ENCODE data around the gene ADRA2A. TPM values are rescaled to one million over a fixed set of nuclear protein-coding genes. Genes with fewer than 3 reads are reported as not detected.
A peak's percentile ranks its signal among the peaks of the same experiment; 100 is the strongest.

The ADRA2A gene
- 10 to 100 TPM in 1 of 8 experiments, 1 to 10 TPM in 7; 1.5 to 14.2 (median 3.1) TPM for total RNA-seq

DNA sequence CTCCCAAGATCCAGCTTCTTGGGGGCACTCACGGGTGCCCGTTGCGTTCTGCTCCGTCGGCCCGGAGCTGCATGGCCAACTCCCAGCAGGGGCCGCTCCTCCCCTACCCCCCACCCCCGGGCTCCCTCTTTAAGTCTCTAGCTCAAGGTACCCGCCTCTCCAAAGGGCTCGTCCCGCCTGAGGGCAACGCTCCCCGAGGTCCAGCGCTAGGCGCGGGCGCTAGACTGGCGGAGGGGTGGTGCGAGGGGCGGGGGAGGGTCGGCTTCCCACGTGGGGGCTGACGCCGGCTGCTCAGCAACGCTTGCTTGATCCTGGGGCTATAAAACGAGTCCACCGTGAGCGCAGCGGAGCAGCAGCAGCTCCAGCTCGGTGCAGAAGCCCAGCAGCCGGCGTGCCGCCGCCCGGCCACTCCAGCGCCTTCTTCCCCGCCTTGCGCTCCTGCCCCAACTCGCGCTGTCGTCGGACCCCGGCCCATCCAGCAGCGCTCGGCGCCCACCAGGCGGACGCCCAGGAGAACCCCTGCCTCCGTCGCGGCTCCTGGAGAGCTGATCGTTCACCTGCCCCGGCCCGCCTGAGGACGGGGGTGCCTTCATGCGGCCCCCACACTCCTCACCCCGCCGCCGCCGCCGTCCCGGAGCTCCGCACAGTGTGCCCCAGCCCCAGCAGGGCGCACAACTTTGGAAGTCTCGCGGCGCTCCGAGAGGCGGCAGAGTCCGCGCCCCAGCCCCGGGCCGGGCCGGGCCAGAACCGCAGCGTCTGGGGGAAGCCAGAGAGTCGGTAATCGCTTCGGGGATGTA lies at the start of gene ADRA2A:
Gene ADRA2A (plus strand): TSS at position 348 of the 797 bp plus-strand sequence. CDS start 968 bp downstream, outside the sequence.
- peak within 1 kb of the TSS; percentile 36 to 50 (median 45) for H3K4me3 ChIP-seq
- no CpG with 5 or more reads among the region's 79 CpGs for WGBS, 10 experiments
- peaks cover 0 to 6% of the 10 kb centered on the region in 2 donors for H3K4me1 ChIP-seq (replicated peaks in 1 of 2)
- in situ Hi-C loops (cut with MboI; ENCODE audit: low pct_unique_long_range_greater_than_20kb in 2 of 9, low sequenced_read_pairs in 9 of 9, unreplicated experiment in 9 of 9), result loop anchor here in 6 of 9 experiments (5.0 to 25.0 kb wide), 4 partner anchors 260 to 1060 kb away; no protein-coding TSS in a partner anchor
- no peak within 1 kb of the TSS for H3K27ac ChIP-seq
- peak; percentile 57 to 83 (median 81) for ATAC-seq (replicated peaks in 6 of 8)

DNA sequence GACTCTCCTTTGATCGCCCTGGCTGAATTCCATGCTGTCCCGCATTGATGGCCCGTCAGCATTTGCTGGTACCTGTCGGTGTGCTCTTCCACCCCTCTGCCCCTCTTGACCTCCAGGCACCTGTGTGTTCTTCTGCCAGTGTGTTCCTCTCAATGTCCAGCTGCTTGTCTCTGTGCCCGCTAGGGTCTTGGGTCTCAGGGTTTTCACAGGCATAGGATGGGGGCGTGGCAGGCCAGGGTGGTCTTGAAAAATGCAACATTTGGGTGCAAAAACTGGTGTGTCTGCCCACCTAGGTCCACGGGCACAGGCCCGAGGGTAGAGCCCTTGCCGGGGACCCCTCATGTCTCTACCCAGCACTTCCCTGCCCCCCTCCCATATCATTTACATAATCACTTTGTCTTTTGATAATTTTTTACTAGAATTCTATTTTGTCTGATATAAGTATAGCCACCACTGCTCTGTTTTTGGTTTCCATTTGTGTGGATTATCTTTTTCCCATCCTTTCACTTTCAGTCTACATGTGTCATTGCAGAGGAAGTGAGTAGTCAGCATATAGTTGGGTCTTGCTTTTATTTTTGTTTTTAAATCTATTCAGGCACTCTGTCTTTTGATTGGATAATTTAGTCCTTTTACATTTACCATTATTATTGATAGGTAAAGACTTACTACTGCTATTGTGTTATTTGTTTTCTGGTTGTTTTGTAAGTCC lies 46.6 kb upstream of the ADRA2A start:
- no peak overlapping the region for H3K4me3 ChIP-seq
- in situ Hi-C loops (cut with MboI; ENCODE audit: low pct_unique_long_range_greater_than_20kb in 2 of 9, low sequenced_read_pairs in 9 of 9, unreplicated experiment in 9 of 9), result no loop called here
- no peak overlapping the region for H3K27ac ChIP-seq
- H3K4me1 ChIP-seq (replicated peaks in 1 of 2), result no peaks in the 10 kb centered on the region
- 20 to 100% (median 91%) methylated on average over 1 to 8 of the region's 9 CpGs; no CpG with 5 or more reads in 1 of the 10 experiments for WGBS, 10 experiments
- ATAC-seq (replicated peaks in 6 of 8), result no peak

DNA sequence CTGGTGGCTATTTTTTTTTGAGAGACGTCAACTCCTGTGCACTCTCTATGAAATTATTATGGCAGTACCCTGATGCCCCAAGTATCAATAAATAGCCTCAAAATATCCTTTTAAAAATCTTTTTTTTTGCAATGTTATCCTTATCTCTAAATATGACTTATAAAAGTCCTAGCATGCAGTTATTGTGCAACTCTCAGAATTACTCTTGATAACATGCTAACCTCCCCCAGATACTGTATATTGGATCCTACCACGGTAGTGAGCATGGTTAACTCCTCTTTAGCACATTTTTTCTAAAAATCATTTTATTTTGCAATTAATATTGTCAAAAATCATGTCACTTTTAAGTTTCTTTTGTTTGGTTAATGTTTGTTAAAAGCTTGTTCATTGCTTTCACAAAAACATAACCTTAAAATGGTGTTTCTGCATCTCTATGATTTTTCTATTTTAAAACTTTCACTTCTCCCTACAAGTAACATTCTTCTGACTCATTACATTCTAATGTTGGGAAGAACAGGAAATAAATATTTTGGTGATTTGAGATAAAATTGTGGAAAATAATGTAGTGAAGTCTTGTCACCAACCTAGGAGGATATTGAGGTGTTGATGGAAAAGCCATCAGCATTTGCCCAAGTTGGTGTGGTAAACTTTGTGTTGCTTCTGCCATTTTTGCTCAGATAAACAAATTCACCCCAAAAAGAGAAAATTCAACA lies 42.1 kb upstream of the ADRA2A start:
- no peak overlapping the region for H3K4me3 ChIP-seq
- ATAC-seq (replicated peaks in 6 of 8), result no peak
- no peaks in the 10 kb centered on the region for H3K4me1 ChIP-seq (replicated peaks in 1 of 2)
- H3K27ac ChIP-seq, result no peak overlapping the region
- WGBS, 10 experiments, result 77 to 100% (median 91%) methylated on average over 1 to 2 of the region's 2 CpGs; no CpG with 5 or more reads in 1 of the 10 experiments
- in situ Hi-C loops (cut with MboI; ENCODE audit: low pct_unique_long_range_greater_than_20kb in 2 of 9, low sequenced_read_pairs in 9 of 9, unreplicated experiment in 9 of 9), result no loop called here

DNA sequence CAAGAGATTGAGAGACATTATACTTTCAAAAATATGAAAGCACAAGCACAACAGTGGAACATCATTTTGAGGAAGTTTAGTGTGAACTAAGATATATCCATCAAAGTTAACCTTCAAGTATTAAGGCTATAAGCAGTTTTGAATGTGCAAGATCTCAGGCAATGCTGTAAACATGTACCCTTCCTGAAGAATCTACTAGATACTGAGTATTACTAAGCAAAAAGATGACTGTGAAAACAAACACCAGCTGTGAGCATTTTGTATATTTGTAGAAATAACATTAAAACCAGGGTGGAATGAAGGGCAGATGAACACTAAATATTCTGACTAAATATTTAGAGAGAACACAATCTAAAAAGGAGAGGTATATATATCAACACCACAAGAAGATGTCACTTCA lies 41.3 kb upstream of the ADRA2A start:
- Histone ChIP-seq H3K4me1 (replicated peaks in 1 of 2) (no peaks in the 10 kb centered on the region), H3K4me3 (no peak overlapping the region), H3K27ac (no peak overlapping the region)
- ATAC-seq (replicated peaks in 6 of 8), result no peak
- in situ Hi-C loops (cut with MboI; ENCODE audit: low pct_unique_long_range_greater_than_20kb in 2 of 9, low sequenced_read_pairs in 9 of 9, unreplicated experiment in 9 of 9), result no loop called here

DNA sequence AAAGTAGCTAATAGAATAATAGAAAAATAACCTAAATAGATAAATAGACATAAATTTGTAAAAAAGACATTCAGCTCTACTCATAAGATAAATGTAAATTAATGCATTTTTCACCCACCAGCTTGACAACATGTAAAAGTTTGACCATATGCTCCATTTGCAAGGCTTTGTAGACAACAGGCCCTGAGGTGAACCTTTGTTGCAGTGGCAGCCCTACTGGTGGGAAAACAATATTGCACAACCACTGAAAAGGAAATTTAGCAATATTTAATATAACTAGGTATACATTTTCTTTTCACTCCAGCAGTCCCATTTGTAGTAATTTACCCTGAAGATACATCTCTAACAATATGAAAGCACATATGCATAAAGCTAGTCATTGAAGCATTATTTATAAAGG lies 39.0 kb upstream of the ADRA2A start:
- in situ Hi-C loops (cut with MboI; ENCODE audit: low pct_unique_long_range_greater_than_20kb in 2 of 9, low sequenced_read_pairs in 9 of 9, unreplicated experiment in 9 of 9), result no loop called here
- no peak overlapping the region for H3K4me3 ChIP-seq
- ATAC-seq (replicated peaks in 6 of 8), result peak in 3 of 8 experiments; percentile 29 to 50 (median 47)

DNA sequence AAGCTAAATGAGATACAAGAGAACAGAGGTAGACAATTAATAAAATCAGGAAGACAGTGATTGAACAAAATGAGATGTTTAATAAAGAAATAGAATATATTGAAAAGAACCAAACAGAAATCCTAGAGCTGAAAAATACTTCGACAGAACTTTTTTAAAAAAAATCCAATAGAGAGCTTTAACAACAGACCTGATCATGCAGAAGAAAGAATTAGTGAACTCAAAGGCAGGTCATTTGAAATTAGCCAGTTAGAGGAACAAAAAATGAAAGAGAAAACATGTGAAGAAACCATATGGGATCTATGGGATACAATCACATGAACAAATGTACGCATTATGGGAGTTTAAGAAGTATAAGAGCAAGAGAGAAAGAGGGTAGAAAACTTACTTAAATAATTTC lies 37.3 kb upstream of the ADRA2A start:
- ATAC-seq (replicated peaks in 6 of 8), result no peak
- no peak overlapping the region for H3K27ac ChIP-seq

More for the DNA sequence above, 39.0 kb upstream of the ADRA2A start:
- Histone ChIP-seq H3K4me1 (replicated peaks in 1 of 2) (no peaks in the 10 kb centered on the region), H3K27ac (no peak overlapping the region)

DNA sequence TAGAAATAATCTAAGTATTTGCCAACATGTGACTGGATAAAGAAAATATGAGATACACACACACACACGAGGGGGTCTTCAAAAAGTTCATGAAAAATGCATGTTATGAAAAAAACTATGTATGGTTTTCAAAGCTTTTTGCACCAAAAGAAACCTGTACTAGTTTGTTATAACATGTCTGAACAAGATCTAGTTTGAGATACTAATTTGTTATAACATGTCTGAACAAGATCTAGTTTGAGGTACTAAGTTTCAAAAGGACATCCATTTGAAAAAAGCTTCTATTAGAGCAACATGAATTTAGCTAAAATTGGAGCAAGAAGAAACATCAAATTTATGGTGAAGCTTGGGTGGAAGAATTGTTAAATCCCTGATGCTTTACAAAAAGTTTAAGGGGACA lies 19.8 kb upstream of the ADRA2A start:
- Histone ChIP-seq H3K4me1 (replicated peaks in 1 of 2) (no peaks in the 10 kb centered on the region), H3K27ac (no peak overlapping the region), H3K4me3 (no peak overlapping the region)
- in situ Hi-C loops (cut with MboI; ENCODE audit: low pct_unique_long_range_greater_than_20kb in 2 of 9, low sequenced_read_pairs in 9 of 9, unreplicated experiment in 9 of 9), result loop anchor here in 1 of 9 experiments (25.0 kb wide), 1 partner anchor 1255 kb away; no protein-coding TSS in a partner anchor
- ATAC-seq (replicated peaks in 6 of 8), result no peak
- WGBS, 10 experiments, result 0 to 80% (median 20%) methylated on average over 1 of the region's 1 CpG; no CpG with 5 or more reads in 1 of the 10 experiments

More for the DNA sequence above, 37.3 kb upstream of the ADRA2A start:
- 62 to 97% (median 82%) methylated on average over 2 of the region's 2 CpGs for WGBS, 10 experiments
- Histone ChIP-seq H3K4me1 (replicated peaks in 1 of 2) (no peaks in the 10 kb centered on the region), H3K4me3 (no peak overlapping the region)
- in situ Hi-C loops (cut with MboI; ENCODE audit: low pct_unique_long_range_greater_than_20kb in 2 of 9, low sequenced_read_pairs in 9 of 9, unreplicated experiment in 9 of 9), result no loop called here

DNA sequence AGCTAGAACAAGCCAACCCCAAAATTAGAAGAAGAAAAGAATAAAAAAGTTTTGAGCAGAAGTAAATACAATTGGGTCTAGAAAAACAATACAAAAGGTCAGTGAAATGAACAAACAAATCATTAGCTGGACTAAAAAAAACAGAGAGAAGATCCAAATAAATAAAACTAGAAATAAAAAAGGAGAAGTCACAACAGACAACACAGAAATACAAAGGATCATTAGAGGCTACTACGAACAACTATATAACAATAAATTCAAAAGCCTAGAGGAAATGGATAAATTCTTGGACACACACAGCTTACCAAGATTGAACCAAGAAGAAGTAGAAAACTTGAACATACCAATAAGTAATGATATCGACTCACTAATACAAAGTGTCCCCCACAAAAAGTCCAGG lies 13.4 kb upstream of the ADRA2A start:
- Histone ChIP-seq H3K4me1 (replicated peaks in 1 of 2) (no peaks in the 10 kb centered on the region), H3K4me3 (no peak overlapping the region), H3K27ac (no peak overlapping the region)
- ATAC-seq (replicated peaks in 6 of 8), result no peak
- in situ Hi-C loops (cut with MboI; ENCODE audit: low pct_unique_long_range_greater_than_20kb in 2 of 9, low sequenced_read_pairs in 9 of 9, unreplicated experiment in 9 of 9), result loop anchor here in 1 of 9 experiments (25.0 kb wide), 1 partner anchor 1249 kb away; no protein-coding TSS in a partner anchor
- 25 to 94% (median 75%) methylated on average over 1 to 2 of the region's 2 CpGs for WGBS, 10 experiments

DNA sequence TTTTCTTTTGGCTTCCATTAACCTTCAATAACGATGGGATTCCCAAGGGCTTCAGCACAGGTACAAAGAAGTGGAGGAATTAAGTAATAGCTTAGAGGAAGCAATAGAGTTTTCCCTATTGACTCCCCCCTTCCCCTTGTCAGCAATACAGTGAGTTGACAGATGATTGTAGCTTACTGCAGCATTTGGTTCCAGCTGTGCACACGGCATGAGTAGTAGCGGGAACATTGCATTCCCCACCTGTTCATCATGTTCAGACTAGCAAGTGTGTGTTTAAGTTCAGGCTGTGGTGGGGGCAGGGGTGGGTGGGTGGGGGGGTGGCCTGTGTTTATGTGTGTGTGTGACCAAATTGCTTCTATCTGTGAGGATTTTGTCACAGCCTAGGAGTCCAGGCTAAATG lies 4.6 kb upstream of the ADRA2A start:
- H3K4me1 ChIP-seq (replicated peaks in 1 of 2), result no peaks in the 10 kb centered on the region
- no peak for ATAC-seq (replicated peaks in 6 of 8)
- in situ Hi-C loops (cut with MboI; ENCODE audit: low pct_unique_long_range_greater_than_20kb in 2 of 9, low sequenced_read_pairs in 9 of 9, unreplicated experiment in 9 of 9), result loop anchor here in 2 of 9 experiments (10.0 to 25.0 kb wide), 2 partner anchors 1063 to 1240 kb away; no protein-coding TSS in a partner anchor
- WGBS, 10 experiments, result 20 to 56% (median 51%) methylated on average over 1 to 2 of the region's 3 CpGs; no CpG with 5 or more reads in 6 of the 10 experiments
- no peak overlapping the region for H3K27ac ChIP-seq
- no peak overlapping the region for H3K4me3 ChIP-seq

DNA sequence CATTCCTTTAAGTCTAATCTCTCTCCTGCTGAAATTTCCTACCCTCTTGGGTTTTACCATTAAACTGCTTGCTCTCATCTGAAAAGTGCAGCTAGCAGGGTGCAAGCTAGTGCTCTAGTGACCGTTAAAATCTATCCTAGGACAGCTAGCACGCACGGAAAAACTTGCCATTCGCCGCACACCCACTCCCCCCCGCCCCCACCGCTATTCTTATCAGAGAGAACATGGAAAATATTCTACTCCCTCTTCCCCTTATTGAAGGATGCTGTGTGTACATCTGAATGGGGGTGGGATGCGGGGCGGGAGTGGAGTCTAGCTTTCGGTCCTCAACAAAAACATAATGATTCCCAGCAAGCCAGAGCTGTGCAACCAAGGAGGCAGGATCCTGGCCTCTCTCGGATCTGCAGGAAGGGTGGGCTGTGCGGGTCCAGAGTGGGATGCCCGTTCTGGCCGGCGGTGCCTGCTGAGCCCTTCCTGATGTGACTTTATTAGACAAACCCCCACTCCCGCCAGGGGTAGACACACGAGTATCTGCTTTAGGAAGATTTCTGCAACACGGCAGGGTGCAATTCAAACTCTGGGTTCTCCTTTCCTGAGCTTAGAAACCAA lies 1.1 kb upstream of the ADRA2A start:
- peaks cover 0 to 6% of the 10 kb centered on the region in 2 donors for H3K4me1 ChIP-seq (replicated peaks in 1 of 2)
- H3K4me3 ChIP-seq, result peak overlapping the region; percentile 36 to 50 (median 45)
- in situ Hi-C loops (cut with MboI; ENCODE audit: low pct_unique_long_range_greater_than_20kb in 2 of 9, low sequenced_read_pairs in 9 of 9, unreplicated experiment in 9 of 9), result loop anchor here in 6 of 9 experiments (5.0 to 25.0 kb wide), 4 partner anchors 262 to 1062 kb away; no protein-coding TSS in a partner anchor
- no peak overlapping the region for H3K27ac ChIP-seq
- 0 to 67% (median 38%) methylated on average over 1 to 6 of the region's 18 CpGs; no CpG with 5 or more reads in 4 of the 10 experiments for WGBS, 10 experiments
- ATAC-seq (replicated peaks in 6 of 8), result no peak

DNA sequence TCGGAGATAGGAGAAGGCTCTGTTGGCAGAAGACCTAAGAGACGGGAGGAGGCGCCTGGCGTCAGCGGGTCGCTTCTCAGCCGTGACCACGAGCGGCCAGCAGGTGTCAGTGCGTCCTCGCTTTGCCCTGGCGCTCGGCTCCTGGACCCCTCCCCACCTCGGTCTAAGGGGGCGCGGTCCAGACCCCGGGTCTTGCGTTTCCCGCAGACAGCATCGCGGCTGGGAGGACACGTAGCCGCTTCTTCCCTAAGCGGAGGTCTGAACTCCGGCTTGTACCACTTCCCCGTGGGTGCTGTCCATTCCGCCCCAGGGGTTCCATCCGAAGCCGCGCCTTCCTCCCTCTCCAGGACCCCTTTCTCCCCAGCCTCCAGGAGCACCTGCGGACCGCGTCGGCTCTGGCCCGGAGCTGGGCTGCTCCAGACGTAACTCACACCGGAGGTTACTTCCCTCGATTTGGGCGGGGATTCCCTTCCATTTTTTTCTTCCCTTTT lies 593 bp upstream of the ADRA2A start:
- ATAC-seq (replicated peaks in 6 of 8), result peak; percentile 71 to 83 (median 80)
- no peak overlapping the region for H3K27ac ChIP-seq
- H3K4me1 ChIP-seq (replicated peaks in 1 of 2), result peaks cover 0 to 6% of the 10 kb centered on the region in 2 donors
- H3K4me3 ChIP-seq, result peak overlapping the region; percentile 36 to 50 (median 45)
- whole genome bisulfite sequencing, 10 experiments, result 0 to 1% (median 0%) methylated on average over 1 to 17 of the region's 39 CpGs; no CpG with 5 or more reads in 7 of the 10 experiments
- in situ Hi-C loops (cut with MboI; ENCODE audit: low pct_unique_long_range_greater_than_20kb in 2 of 9, low sequenced_read_pairs in 9 of 9, unreplicated experiment in 9 of 9), result loop anchor here in 6 of 9 experiments (5.0 to 25.0 kb wide), 4 partner anchors 261 to 1061 kb away; no protein-coding TSS in a partner anchor

DNA sequence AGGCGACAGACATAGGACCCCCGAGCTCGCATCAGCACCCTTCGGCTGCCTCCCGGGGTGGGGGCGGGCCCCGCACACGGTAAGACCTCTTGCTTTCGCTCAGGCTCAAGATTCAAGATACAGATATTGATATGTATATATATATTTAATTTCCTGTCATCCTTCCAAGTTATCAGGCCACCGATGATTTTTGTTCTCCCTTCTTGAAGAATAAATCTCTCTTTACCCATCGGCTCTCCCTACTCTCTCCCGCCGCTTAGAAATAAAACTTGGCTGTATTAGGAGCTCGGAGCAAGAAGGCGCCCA lies 603 bp downstream of the ADRA2A start:
- no peak for ATAC-seq (replicated peaks in 6 of 8)
- peak overlapping the region; percentile 36 to 50 (median 45) for H3K4me3 ChIP-seq
- WGBS, 10 experiments, result 0 to 51% (median 3%) methylated on average over 1 to 6 of the region's 15 CpGs; no CpG with 5 or more reads in 4 of the 10 experiments
- in situ Hi-C loops (cut with MboI; ENCODE audit: low pct_unique_long_range_greater_than_20kb in 2 of 9, low sequenced_read_pairs in 9 of 9, unreplicated experiment in 9 of 9), result loop anchor here in 6 of 9 experiments (5.0 to 25.0 kb wide), 4 partner anchors 260 to 1060 kb away; no protein-coding TSS in a partner anchor
- H3K4me1 ChIP-seq (replicated peaks in 1 of 2), result peaks cover under 1 to 7% of the 10 kb centered on the region in 2 donors
- H3K27ac ChIP-seq, result no peak overlapping the region

All from motor neuron (in vitro differentiated cells).